ENCODE data around the gene GRID2.

The GRID2 gene

DNA sequence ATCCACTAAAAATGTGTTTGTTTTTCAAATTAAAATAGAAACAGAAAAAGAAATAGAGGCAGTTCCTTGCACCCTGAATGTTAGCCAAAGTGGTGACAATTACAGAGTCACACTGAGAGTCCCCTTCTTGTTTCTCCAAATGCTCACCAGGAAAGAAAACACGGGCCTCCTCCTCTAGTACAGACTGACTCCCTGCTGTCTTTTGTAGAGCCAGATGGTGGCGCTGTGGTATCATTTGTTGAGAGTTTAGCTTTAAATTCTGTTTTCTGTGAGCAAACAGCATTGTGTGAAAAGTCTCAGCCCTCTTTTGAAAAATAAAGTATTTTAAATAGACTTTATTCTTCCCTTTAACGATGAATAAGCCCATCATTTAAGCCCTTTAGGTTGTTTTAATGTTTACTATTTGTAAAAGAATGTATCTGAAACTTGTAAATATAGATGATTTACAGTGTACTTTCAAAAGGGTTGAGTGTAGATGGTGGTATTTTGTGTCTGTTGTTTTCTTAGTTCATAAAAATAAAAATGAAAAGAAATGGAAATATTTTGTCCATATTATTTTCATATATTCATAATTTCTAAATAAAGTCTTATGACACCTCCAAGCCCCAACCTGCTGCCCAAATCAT lies 1487.9 kb downstream of the GRID2 start:
- no peak for DNase-seq (ENCODE audit: low read depth, low spot score)
- no peak overlapping the region for H3K27ac ChIP-seq

DNA sequence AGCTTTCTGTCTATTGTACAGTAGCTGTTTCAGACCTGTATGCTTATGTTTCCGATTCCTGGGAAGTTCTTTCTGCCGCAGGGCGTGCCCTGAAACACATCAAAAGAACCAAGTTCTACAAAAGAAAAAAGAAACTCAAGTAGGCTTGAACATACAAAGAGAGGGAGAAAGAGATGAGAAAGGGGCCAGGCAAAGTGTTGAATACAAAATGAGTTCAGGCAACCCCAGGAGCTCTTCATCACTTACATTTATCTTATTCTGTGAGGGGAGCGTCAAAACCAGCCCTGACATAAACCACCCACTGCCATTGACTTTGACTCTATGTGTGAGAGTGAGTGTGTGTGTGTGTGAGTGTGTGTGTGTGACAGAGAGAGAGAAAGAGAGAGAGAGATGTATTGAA lies 1498.3 kb downstream of the GRID2 start:
- H3K27ac ChIP-seq = no peak overlapping the region
- no peak for DNase-seq (ENCODE audit: low read depth, low spot score)

DNA sequence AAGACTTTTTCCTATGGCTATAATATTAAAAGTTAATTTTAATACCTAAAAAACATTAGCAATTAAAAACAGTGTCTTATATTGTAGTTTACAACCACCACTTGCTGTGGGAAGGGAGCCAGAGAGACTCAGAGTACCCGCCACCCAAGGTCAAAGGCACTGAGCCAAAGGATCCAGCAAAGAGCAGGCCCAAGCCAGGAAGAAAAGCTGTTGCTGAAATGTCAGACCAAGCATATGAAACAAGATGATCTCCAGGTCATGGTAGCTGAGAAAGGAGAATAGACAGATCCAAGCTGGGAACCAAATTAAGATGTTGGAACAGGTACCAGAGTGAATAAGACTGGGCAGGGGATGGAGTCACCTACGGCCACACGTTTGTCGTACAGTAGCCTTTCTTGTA lies 1506.0 kb downstream of the GRID2 start:
- no peak for DNase-seq (ENCODE audit: low read depth, low spot score)
- H3K27ac ChIP-seq = no peak overlapping the region

DNA sequence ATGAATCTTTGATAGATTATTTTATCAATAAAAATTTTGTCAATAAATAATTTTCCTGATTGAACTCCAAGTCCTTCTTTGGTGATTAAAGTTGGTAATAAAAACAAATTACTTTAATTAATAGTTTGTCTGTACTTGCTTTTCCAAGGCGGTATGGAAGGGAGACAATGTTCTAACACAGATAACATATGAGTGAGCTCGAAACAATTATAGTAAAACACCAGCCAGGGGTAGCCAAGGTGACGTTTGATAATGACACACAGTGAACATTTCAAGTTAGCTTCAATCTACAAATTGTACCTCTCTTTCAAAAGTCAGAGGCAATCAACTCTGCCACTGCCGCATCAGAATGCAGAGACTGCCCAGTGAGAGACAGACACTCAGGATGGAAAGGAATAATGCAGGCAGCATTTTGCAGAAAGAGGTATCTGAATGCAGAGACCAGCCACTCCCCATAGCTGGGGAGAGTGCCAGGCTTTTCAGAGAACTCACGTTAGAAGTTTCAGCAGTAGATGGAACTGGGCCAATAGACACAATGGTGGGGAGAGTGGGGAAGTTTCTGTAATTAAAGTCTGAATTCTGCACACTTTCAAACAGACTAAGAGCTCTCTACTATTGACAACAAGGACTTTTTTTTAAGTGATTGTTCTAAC lies 1506.7 kb downstream of the GRID2 start:
- DNase-seq (ENCODE audit: low read depth, low spot score) = no peak
- H3K27ac ChIP-seq = no peak overlapping the region

DNA sequence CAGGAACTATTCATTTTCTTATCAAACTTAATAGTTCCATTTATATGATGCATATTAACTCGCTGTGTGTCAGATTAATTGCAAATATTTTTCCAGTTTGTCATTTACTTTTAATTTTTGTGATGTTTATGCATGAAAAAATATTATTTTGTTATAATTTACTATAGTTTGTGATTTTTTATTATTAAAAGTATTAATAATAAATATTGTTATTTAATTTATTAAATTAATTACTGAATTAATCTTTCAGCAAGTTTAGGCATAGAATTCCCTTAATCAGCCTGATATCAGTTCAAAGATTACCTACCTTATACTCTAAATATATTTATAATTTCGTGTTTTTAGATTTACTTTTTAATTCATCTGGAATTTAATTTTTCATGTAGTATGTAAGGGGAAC lies 1509.3 kb downstream of the GRID2 start:
- no peak for DNase-seq (ENCODE audit: low read depth, low spot score)
- no peak overlapping the region for H3K27ac ChIP-seq

DNA sequence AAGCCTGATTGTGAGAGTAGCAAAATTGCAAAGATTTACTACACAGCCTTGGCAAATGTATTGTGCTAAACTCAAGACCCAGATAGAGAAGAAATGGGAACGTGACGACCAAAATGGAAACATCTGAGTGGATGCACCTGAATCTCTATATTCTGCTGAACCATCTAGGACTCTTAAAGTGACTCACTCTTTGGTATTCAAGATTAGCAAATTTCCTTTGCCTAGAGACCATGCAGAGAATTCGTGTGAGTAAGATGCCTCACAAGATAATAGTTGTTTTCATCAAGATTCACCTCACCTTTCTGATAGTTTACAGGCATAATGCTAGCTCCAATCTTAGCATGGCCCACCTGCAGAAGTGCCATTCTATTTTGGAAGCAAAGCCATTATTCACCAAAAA lies 1510.4 kb downstream of the GRID2 start:
- no peak overlapping the region for H3K27ac ChIP-seq
- no peak for DNase-seq (ENCODE audit: low read depth, low spot score)

DNA sequence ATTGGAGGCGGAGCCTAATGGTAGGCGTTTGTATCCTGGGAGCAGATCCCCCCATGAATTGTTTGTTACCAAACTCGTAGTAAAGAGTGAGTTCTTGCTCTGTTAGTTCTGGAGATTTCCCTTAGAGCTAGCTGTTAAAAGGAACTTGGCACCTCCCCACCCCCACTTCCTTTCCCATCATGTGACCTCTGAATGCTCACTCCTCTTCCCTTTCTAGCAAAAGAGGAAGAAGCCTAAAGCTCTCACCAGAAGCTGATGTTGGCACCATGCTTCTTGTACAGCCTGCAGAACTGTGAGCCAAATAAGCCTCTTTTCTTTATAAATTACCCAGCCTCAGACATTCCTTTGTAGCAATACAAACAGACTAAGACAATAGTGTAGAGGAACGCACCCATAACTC lies 1511.0 kb downstream of the GRID2 start:
- no peak for DNase-seq (ENCODE audit: low read depth, low spot score)
- no peak overlapping the region for H3K27ac ChIP-seq
